Activated CD4-positive, alpha-beta T cell treated with anti-CD3 and anti-CD28 coated beads, Interleukin-10, Interleukin-2, amounts not matched to agents 100 ng/mL and 50 ng/mL, durations not matched to agents 16 hours and 8 hours (primary cell): ENCODE measurements around the gene PRSS37.
"Not testable (repeated sequence)": the region's sequence is repeated elsewhere in the genome, so short reads cannot be mapped to it uniquely, and the experiment has no call there.

Experiments used
- DNase-seq: peaks from one replicate; pipeline ENCODE4 v3.0.0-alpha.2; 2020

The PRSS37 gene

GRCh38 chr7:141841385-141841784 lies at the start of gene PRSS37:
TSS of gene PRSS37 (minus strand) at chr7:141841485. CDS start at chr7:141841049, 436 bp downstream.
- DNase-seq: no peak

GRCh38 chr7:141889321-141889720 lies 48.0 kb upstream of the PRSS37 start:
- no peak for DNase-seq

GRCh38 chr7:141884539-141885225 lies 43.4 kb upstream of the PRSS37 start:
- DNase-seq: peak; percentile 7

DNA sequence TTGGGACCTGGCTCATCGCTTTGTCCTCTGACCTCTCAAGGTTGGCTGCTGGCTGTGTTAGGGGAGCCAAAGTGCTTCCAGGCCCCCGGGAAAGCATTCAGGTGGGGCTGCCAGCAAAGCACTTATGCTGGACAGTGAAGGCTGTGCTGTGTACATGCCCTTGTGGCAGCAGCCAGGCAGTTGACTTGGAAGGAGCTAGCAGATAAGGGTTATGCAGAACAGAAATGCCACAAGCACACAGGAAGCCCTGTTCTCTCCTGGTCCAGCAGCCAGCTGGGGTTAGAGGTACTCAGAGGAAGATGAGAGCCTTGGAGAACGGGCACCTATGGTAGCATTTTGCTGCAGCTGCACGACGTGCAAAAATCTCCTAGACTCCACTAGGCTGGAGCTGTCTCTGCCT lies 39.7 kb upstream of the PRSS37 start:
- DNase-seq: no peak

GRCh38 chr7:141877365-141877764 lies 36.1 kb upstream of the PRSS37 start:
- no peak for DNase-seq

DNA sequence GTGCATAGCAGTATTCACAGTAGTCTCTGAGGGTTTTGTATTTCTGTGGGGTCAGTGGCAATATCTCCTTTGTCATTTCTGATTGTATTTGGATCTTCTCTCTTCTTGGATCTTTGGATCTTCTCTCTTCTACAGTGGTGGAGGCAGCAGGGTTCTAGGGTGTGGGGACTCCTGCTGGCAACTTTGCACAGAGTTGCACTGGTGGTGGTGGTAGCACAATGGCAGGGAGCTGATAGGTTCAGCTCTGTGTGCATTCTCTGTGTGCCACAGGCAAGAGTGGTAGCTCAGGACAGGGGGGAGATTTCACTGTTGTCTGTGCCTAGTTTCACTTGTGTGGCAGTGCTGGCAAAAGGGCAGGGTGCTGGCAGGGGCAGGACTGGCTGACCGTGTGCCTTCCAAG lies 35.1 kb upstream of the PRSS37 start:
- no peak for DNase-seq

- no peak for DNase-seq
Measured at GRCh38 chr7:141875453-141875852, 34.2 kb upstream of the PRSS37 start.

GRCh38 chr7:141874787-141875186 lies 33.5 kb upstream of the PRSS37 start:
- no peak for DNase-seq

GRCh38 chr7:141872931-141873330 lies 31.6 kb upstream of the PRSS37 start:
- DNase-seq: no peak

- DNase-seq: no peak
Measured at GRCh38 chr7:141866974-141867373, 25.7 kb upstream of the PRSS37 start.

DNA sequence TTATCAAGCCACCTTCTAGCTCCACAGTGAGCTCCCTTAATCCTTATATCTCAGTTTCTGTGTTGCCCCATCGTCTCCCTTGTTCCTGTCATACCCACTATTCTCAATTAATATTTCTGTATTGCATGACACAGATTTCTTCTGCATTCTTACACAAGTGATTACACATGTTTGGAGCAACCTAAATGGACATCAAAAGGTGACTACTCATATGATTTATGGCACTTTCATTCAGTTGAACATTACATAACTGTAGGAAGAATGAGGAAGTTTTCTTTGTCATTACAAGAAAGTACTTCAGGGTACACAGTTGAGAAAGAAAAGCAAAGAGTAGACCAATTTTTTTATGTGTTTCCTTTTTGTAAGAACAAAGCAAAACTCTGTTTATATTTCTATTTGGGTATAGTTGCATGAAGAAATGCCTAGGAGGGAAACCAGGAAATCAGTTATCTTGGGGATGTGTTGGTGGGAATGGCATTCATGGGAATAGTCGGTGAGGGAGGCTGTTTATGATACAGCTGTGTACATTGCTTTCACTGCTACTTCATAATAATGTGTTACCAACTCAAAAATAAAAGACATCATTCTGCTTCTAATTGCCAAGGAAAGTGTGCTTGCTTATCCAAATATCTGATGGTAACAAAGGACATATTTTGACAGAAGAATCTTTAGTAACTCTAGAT lies 23.6 kb upstream of the PRSS37 start:
- DNase-seq: no peak

GRCh38 chr7:141860207-141860606 lies 18.9 kb upstream of the PRSS37 start:
- no peak for DNase-seq

DNA sequence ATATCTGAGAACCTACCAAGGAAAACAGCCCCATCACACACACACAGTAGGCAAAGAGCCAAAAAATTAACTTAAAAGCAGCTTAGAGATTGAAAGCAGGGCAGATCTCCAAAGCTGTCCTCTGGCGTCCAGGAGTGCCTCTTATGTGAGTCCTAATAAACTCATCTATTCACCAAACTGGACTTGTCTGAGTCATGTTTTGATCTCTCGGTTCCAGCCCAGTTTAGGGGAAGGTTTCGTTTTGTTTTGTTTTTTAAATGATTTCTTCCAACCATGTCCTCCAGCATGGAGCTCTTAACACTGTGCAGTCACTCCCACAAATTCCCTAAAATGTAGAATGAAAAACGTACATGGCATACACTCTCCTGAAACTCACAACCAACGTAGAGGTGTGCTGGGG lies 6.7 kb upstream of the PRSS37 start:
- no peak for DNase-seq

DNA sequence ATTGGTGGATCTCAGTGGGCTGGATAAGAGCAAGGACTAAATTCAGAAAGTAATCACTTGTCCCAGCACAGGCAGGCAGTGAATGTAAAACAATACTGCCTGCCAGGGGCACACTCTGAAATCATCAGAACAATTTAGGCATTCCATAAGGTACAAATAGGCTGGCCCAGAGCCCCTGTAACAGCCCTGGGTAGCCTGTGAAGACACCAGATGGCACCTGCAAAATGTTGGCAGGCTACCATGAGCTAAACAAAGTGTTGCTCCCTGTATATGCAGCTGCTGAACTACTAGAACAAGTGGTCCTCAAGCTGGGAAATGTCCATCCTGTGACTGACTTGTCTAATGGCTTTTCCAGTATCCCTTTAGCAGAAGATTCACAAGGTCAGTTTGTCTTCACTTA lies 3.0 kb upstream of the PRSS37 start:
- no peak for DNase-seq

DNA sequence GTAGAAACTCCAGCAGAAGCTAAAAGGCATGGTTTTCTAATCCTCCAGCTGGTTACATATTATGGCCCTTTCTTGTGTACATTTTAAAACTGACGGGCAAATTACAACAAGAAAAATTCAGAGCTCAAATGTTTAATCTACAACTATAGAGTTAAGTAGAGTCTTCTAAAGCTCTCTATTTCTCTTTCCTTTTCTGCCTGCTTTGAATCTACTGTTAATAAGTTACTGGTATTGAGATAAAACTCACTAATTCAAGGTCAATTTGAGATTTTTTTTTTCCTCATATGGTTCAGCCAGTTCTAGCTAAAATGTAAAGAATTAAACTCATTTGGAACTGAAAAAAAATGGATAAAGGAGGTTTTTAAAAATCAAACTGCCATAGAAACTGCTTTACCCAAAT lies 1.6 kb upstream of the PRSS37 start:
- no peak for DNase-seq

- no peak for DNase-seq
Measured at GRCh38 chr7:141840708-141841107, 577 bp downstream of the PRSS37 start.

GRCh38 chr7:141839256-141839655 lies 2.0 kb downstream of the PRSS37 start:
- DNase-seq: no peak

GRCh38 chr7:141838581-141838980 lies 2.7 kb downstream of the PRSS37 start:
- no peak for DNase-seq

DNA sequence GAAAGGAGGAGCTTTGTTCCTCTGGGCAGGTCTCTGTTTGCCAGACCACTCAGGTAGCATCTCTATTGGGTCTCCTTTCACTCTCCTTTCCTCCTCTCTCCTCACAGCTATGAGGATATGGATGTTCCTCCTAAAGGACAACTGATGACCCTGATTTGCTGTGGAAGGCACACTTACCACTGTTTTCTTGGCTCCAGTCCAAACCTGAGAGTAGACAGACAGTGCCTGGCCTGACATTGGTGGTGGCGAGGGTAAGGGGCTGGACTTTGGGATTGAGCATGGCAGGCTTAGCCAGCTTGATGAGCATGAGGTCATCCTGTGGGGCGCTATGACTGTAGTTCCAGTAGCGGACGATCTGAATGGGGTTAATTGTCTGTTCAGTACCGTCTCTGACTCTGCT lies 3.6 kb downstream of the PRSS37 start:
- no peak for DNase-seq

- not testable (repeated sequence) for DNase-seq
Measured at GRCh38 chr7:141822432-141822831, 18.9 kb downstream of the PRSS37 start.

GRCh38 chr7:141820067-141820466 lies 21.2 kb downstream of the PRSS37 start:
- DNase-seq: no peak

DNA sequence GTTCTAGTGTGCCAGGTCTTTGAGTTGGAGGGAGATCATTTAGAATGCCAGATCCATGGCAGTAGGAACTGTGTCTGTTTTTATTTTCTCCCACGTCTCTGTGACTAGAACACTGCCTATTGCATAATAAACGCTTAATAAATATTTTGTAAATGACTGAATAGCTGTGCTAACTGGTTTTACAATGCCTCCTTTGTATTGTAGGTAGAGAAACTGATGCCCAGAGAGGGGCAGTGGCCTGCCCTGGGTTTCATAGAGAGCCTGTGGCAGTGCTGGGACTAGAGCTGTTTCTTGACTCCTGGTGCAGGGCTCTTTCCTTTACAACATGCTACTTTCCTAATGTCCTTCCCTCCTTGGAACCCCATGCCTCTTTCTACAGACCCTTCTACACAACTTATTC lies 48.8 kb downstream of the PRSS37 start:
- no peak for DNase-seq

GRCh38 chr7:141789917-141790316 lies 51.4 kb downstream of the PRSS37 start, which contains the start of gene TAS2R5:
TSS of gene TAS2R5 (plus strand) at chr7:141790217. CDS start at chr7:141790362, 145 bp downstream.
- DNase-seq: no peak

- no peak for DNase-seq
Measured at GRCh38 chr7:141788296-141788695, 53.0 kb downstream of the PRSS37 start.
